ENCODE data around the gene NDUFAF4. TPM values are rescaled to one million over a fixed set of nuclear protein-coding genes. Genes with fewer than 3 reads are reported as not detected.

The NDUFAF4 gene
- total and polyA plus RNA-seq, 10 of the 15 experiments (the other 5 are each of a cell fraction or from before 2014, with no cell fraction given), result 26.9 to 188 (median 76.9) TPM

GRCh38 chr6:96886519-96886918, 11.2 kb downstream of the NDUFAF4 start:
- intact Hi-C loops (cut with micrococcal nuclease; ENCODE audit: unreplicated experiment) (no loop called here), in situ Hi-C loops (cut with MboI) (no loop called here)
- WGBS (ENCODE audit: insufficient coverage, insufficient replicate concordance, low lambda C conversion rate, missing lambda C conversion rate), result 50% methylated on average over 1 of the region's 1 CpG
- ATAC-seq, result no peak
- no peak overlapping the region for H3K9ac ChIP-seq (ENCODE audit: control insufficient read depth, insufficient read depth, low read length)
- no peaks in the 10 kb centered on the region for H3K79me2 ChIP-seq (ENCODE audit: control insufficient read depth, insufficient read depth, low read length)
- no peaks in the 10 kb centered on the region for H3K27me3 ChIP-seq (replicated peaks in 1 of 2; ENCODE audit: control insufficient read depth in 2 of 2, insufficient read depth in 2 of 2, low read length in 1 of 2)
- ChIA-PET SMC1A (ENCODE audit: uncharacterized antibody, unreplicated experiment) (interaction anchor here (1.0 to 2.8 kb wide), 4 partner anchors 8 to 259 kb away, joined by 3 to 7 read pairs (median 4); no protein-coding TSS in a partner anchor), CTCF (interaction anchor here (2.4 kb wide), 1 partner anchor 10 kb away, joined by 9 read pairs; no protein-coding TSS in a partner anchor), POLR2A (no interaction called here), RAD21 (ENCODE audit: unreplicated experiment) (no interaction called here)
- no peaks in the 10 kb centered on the region for H4K20me1 ChIP-seq (ENCODE audit: control insufficient read depth, insufficient read depth)
- BruUV-seq (replicated peaks), result no TSS peak
- DNase-seq (ENCODE audit: low read depth, low spot score), result no peak
- H3K27ac ChIP-seq (ENCODE audit: control insufficient read depth, insufficient read depth), result no peak overlapping the region
- TF ChIP-seq JUND (IDR thresholded peaks at IDR 0.05; ENCODE audit: low read depth, low read length) (no peak), ZNF687 (IDR thresholded peaks at IDR 0.05) (no peak), DPF2 (IDR thresholded peaks at IDR 0.05) (no peak), IKZF1 (conservative IDR thresholded peaks at IDR 0.05) (no peak), JUNB (IDR thresholded peaks at IDR 0.05) (no peak)
- H3K4me3 ChIP-seq, result no peak overlapping the region
- no peak overlapping the region for H2AFZ ChIP-seq (ENCODE audit: control insufficient read depth, low read depth, low read length)
- FAIRE-seq, result no peak
- H3K9me3 ChIP-seq (replicated peaks; ENCODE audit: control insufficient read depth, insufficient read depth, low read length), result no peaks in the 10 kb centered on the region
- H3K36me3 ChIP-seq (ENCODE audit: control insufficient read depth in 2 of 2, insufficient read depth in 2 of 2, low read length in 1 of 2), result no peaks in the 10 kb centered on the region; a peak in 1 of 4 replicates
- no peak overlapping the region for H3K4me2 ChIP-seq (ENCODE audit: control insufficient read depth, insufficient read depth)
- no peaks in the 10 kb centered on the region for H3K4me1 ChIP-seq (ENCODE audit: control insufficient read depth, insufficient read depth, low read length)

Measured in GM12878 (cell line).